Trophoblast cell (in vitro differentiated cells and primary cell): ENCODE results near the gene PON3.

Experiments used
- DNase-seq, 2 donors: peaks; one replicate each; pipeline ENCODE4 v3.0.0-alpha.2; 2016
- H2AFZ ChIP-seq: 2 replicates; pipeline ENCODE4 v1.6.1; 2013; ENCODE audit warnings: low read length, moderate library complexity, mild to moderate bottlenecking; ENCODE audit not compliant: insufficient read depth, poor library complexity
- H2AK5ac ChIP-seq: 2 replicates; pipeline ENCODE4 v1.6.1; 2013; ENCODE audit warnings: mild to moderate bottlenecking, low read length
- H2BK120ac ChIP-seq: 2 replicates; pipeline ENCODE4 v1.6.1; 2013; ENCODE audit warnings: low read length, mild to moderate bottlenecking, moderate library complexity; ENCODE audit not compliant: insufficient read depth, poor library complexity
- H2BK12ac ChIP-seq: 2 replicates; pipeline ENCODE4 v1.6.1; 2013; ENCODE audit warnings: mild to moderate bottlenecking, low read length, moderate library complexity
- H2BK5ac ChIP-seq: 2 replicates; pipeline ENCODE4 v1.6.1; 2013; ENCODE audit warnings: low read length, low read depth, moderate library complexity, mild to moderate bottlenecking; ENCODE audit not compliant: poor library complexity
- H3K14ac ChIP-seq: 2 replicates; pipeline ENCODE4 v1.6.1; 2013; ENCODE audit warnings: mild to moderate bottlenecking, low read length
- H3K18ac ChIP-seq: 2 replicates; pipeline ENCODE4 v1.6.1; 2013; ENCODE audit warnings: mild to moderate bottlenecking, low read length
- H3K23ac ChIP-seq: 2 replicates; pipeline ENCODE4 v1.6.1; 2013; ENCODE audit warnings: low read length
- H3K27ac ChIP-seq: 2 replicates; pipeline ENCODE4 v1.5.1; 2013; ENCODE audit warnings: low read depth, mild to moderate bottlenecking, inconsistent platforms, low read length, moderate library complexity
- H3K27me3 ChIP-seq: 2 replicates; pipeline ENCODE4 v1.6.1; 2013; ENCODE audit warnings: inconsistent platforms, mild to moderate bottlenecking, low read length, moderate library complexity; ENCODE audit not compliant: insufficient read depth
- H3K36me3 ChIP-seq, 2 experiments: 1 replicate in 1 of 2; 2 replicates in 1 of 2; pipeline ENCODE4 v1.6.1; 2013; ENCODE audit warnings: low read length in 2 of 2, mild to moderate bottlenecking in 2 of 2, moderate library complexity in 1 of 2; ENCODE audit not compliant: insufficient read depth in 2 of 2, control insufficient read depth in 1 of 2
- H3K4ac ChIP-seq: 2 replicates; pipeline ENCODE4 v1.6.1; 2013; ENCODE audit warnings: low read depth, mild to moderate bottlenecking, low read length, moderate library complexity
- H3K4me1 ChIP-seq, 2 experiments: 1 replicate in 1 of 2; 2 replicates in 1 of 2; pipeline ENCODE4 v1.6.1; 2013; ENCODE audit warnings: low read length in 2 of 2, mild to moderate bottlenecking in 2 of 2, moderate library complexity in 1 of 2; ENCODE audit not compliant: insufficient read depth in 2 of 2, control insufficient read depth in 1 of 2
- H3K4me2 ChIP-seq: 2 replicates; pipeline ENCODE4 v1.6.1; 2013; ENCODE audit warnings: inconsistent platforms, mild to moderate bottlenecking, low read length, moderate library complexity
- H3K4me3 ChIP-seq: 2 replicates; pipeline ENCODE4 v1.5.1; 2013; ENCODE audit warnings: mild to moderate bottlenecking, low read depth, low read length, inconsistent platforms
- H3K79me1 ChIP-seq: one replicate; pipeline ENCODE4 v1.6.1; 2013; ENCODE audit warnings: low read length
- H3K79me2 ChIP-seq: 2 replicates; pipeline ENCODE4 v1.6.1; 2013; ENCODE audit warnings: low read length, mild to moderate bottlenecking; ENCODE audit not compliant: control insufficient read depth, insufficient read depth, poor library complexity
- H3K9ac ChIP-seq: 2 replicates; pipeline ENCODE4 v1.6.1; 2013; ENCODE audit warnings: mild to moderate bottlenecking, low read length
- H3K9me3 ChIP-seq: 2 replicates; pipeline ENCODE4 v1.6.1; 2013; ENCODE audit warnings: low read depth, mild to moderate bottlenecking, control low read depth, inconsistent platforms, low read length; ENCODE audit not compliant: insufficient read depth
- H4K12ac ChIP-seq: 2 replicates; pipeline ENCODE4 v1.6.1; 2013; ENCODE audit warnings: low read depth, mild to moderate bottlenecking, low read length, moderate library complexity
- H4K8ac ChIP-seq: 2 replicates; pipeline ENCODE4 v1.6.1; 2013; ENCODE audit warnings: low read depth, mild to moderate bottlenecking, low read length, moderate library complexity
- H4K91ac ChIP-seq: one replicate; pipeline ENCODE4 v1.6.1; 2013; ENCODE audit warnings: low read depth, mild to moderate bottlenecking, low read length, moderate library complexity
- WGBS: extraction: QIAGEN DNeasy Blood & Tissue Kit; methylation state at CpG from one replicate; pipeline ENCODE4 v1.1.7; 2013; ENCODE audit warnings: missing lambda C conversion rate; ENCODE audit not compliant: insufficient read length, insufficient coverage; ENCODE audit errors: extremely low coverage; 5-methylcytosine and 5-hydroxymethylcytosine counted together

Gene PON3

DNA sequence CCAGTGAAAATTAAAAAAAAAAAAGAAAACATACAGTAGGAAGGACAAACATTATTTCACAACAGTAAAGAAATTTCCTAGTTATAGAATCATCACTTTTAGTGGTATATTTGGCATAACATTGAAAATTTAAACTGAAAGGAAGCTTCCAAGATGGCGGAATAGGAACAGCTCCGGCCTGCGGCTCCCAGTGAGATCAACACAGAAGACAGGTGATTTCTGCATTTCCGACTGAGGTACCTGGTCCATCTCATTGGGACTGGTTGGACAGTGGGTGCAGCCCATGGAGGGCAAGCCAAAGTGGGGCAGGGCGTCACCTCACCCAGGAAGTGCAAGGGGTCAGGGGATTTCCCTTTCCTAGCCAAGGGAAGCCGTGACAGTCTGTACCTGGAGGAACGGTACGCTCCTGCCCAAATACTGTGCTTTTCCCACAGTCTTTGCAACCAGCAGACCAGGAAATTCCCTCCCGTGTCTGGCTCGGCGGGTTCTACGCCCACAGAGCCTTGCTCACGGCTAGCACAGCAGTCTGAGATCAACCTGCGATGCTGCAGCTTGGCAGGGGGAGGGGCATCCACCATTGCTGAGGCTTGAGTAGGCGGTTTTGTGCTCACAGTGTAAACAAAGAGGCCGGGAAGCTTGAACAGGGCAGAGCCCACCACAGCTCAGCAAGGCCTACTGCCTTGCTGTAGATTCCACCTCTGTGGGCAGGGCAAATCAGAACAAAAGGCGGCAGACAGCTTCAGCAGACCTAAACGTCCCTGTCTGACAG lies 19.4 kb downstream of the PON3 start:
- Histone ChIP-seq H3K4me2 (no peak overlapping the region), H3K9me3 (peaks cover 6% of the 10 kb centered on the region), H3K18ac (no peak overlapping the region), H3K4me1 (no peaks in the 10 kb centered on the region), H3K23ac (no peak overlapping the region), H3K27ac (no peak overlapping the region), H4K12ac (no peak overlapping the region), H4K8ac (no peak overlapping the region), H3K36me3 (no peaks in the 10 kb centered on the region), H2AFZ (no peak overlapping the region), H2AK5ac (no peak overlapping the region), H4K91ac (no peak overlapping the region), H2BK120ac (no peak overlapping the region), H3K14ac (no peak overlapping the region), H3K27me3 (no peaks in the 10 kb centered on the region), H3K79me1 (no peaks in the 10 kb centered on the region), H3K79me2 (no peaks in the 10 kb centered on the region), H3K4me3 (no peak overlapping the region), H2BK12ac (no peak overlapping the region), H3K4ac (no peak overlapping the region), H2BK5ac (no peak overlapping the region), H3K9ac (no peak overlapping the region)
- no CpG with 5 or more reads among the region's 18 CpGs for WGBS
- no peak for DNase-seq

DNA sequence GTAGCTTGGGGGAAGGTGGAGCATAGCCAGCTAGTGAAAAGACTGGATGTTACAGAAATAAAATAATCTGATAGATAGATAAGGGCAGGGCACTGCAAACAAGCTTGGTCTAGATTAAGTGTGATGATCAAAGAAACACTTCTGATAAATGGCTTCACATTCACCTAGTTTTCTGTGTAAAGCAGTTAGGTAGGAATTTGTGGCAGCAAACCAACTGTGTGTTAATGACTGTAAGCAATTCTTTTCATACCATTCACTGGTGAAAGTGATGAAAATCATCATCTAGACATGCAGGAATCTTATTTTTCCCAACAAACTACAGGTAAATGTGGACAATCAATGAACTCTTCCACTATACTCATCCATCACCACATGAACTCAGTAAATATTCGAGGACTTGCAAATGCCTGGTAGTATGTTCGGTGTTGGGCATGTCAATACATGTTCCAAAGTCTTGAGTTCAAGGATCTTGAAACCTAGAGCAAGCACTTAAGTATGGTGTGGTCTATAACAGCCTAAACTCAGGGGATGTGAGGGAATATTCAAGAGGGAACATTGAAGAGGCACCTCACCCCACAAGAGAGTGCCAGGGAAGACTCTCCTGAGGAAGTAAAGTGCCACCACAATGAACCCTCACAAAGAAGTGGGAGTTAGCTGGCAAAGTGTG lies 20.5 kb downstream of the PON3 start:
- H4K8ac ChIP-seq = no peak overlapping the region
- no peaks in the 10 kb centered on the region for H3K36me3 ChIP-seq

DNA sequence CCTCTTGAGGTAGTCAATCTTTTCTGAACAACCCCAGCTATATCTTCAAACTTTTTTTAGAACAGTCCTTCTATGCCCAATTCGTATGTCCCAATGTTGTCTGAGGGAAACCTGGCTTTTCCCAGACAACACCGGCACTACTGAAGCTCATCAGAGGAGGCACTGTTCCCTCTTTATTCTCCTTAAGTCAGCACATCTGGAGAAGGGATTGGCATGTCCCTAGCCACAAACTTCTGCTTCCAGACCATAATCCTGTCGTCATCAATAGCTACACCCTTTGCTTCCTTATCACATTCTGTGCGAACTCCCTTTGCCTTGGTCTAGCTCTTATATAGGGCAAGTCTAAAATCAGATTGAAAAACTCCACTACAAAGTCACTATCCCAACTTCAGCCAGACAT lies 22.9 kb downstream of the PON3 start:
- no peak overlapping the region for H3K14ac ChIP-seq
- H3K18ac ChIP-seq = no peak overlapping the region
- H3K23ac ChIP-seq = no peak overlapping the region
- no peak overlapping the region for H3K4me2 ChIP-seq
- no peak overlapping the region for H3K27ac ChIP-seq
- no peak overlapping the region for H4K91ac ChIP-seq
- H3K27me3 ChIP-seq = no peaks in the 10 kb centered on the region
- no peak overlapping the region for H3K4me3 ChIP-seq
- no peak overlapping the region for H2AK5ac ChIP-seq
- no peak overlapping the region for H2BK12ac ChIP-seq
- H4K8ac ChIP-seq = no peak overlapping the region
- H3K79me2 ChIP-seq = no peaks in the 10 kb centered on the region
- H3K79me1 ChIP-seq = no peaks in the 10 kb centered on the region
- H2BK5ac ChIP-seq = no peak overlapping the region
- peaks cover 2% of the 10 kb centered on the region for H3K9me3 ChIP-seq
- no peak overlapping the region for H4K12ac ChIP-seq
- WGBS = no CpG with 5 or more reads among the region's 4 CpGs
- DNase-seq = no peak
- no peaks in the 10 kb centered on the region for H3K4me1 ChIP-seq
- no peak overlapping the region for H2BK120ac ChIP-seq
- H2AFZ ChIP-seq = no peak overlapping the region
- no peaks in the 10 kb centered on the region for H3K36me3 ChIP-seq
- no peak overlapping the region for H3K9ac ChIP-seq
- H3K4ac ChIP-seq = no peak overlapping the region

More for the DNA sequence above, 20.5 kb downstream of the PON3 start:
- no peak overlapping the region for H2BK12ac ChIP-seq
- H3K4me3 ChIP-seq = no peak overlapping the region
- H3K9me3 ChIP-seq = peaks cover 6% of the 10 kb centered on the region
- no peaks in the 10 kb centered on the region for H3K79me1 ChIP-seq
- H2AFZ ChIP-seq = no peak overlapping the region
- no peak overlapping the region for H3K4ac ChIP-seq
- H3K4me2 ChIP-seq = no peak overlapping the region
- DNase-seq = peak in 1 of 2 donors; percentile 61
- no peak overlapping the region for H4K12ac ChIP-seq
- H2BK5ac ChIP-seq = no peak overlapping the region
- no peak overlapping the region for H3K14ac ChIP-seq
- no peak overlapping the region for H2BK120ac ChIP-seq
- no peak overlapping the region for H3K27ac ChIP-seq
- H4K91ac ChIP-seq = no peak overlapping the region
- H3K27me3 ChIP-seq = no peaks in the 10 kb centered on the region
- no peak overlapping the region for H3K9ac ChIP-seq
- H2AK5ac ChIP-seq = no peak overlapping the region
- H3K79me2 ChIP-seq = no peaks in the 10 kb centered on the region
- no peak overlapping the region for H3K23ac ChIP-seq
- WGBS = no CpG with 5 or more reads among the region's 2 CpGs
- H3K4me1 ChIP-seq = no peaks in the 10 kb centered on the region
- H3K18ac ChIP-seq = no peak overlapping the region

DNA sequence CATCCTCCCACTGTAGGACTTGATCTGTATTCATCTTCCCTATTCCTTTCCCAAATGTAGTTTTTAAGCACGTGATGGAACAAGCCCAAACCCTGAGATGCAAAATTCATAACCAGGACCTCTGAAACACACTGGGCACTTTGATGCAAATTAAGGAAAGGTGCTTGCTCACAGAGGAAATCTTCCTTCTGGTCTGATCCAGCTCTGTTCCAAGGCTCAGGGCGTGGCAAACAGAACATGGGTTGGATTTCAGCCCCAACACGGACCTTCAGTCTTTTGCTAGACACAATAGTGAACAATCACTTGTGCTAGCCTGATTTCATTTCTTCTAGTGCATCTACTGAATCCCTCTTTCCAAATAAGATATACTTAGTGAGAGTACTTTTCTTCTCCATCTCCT lies 27.9 kb downstream of the PON3 start:
- WGBS = no CpG with 5 or more reads among the region's 3 CpGs
- no peak overlapping the region for H3K14ac ChIP-seq
- no peaks in the 10 kb centered on the region for H3K9me3 ChIP-seq
- H3K27me3 ChIP-seq = no peaks in the 10 kb centered on the region
- H2AFZ ChIP-seq = no peak overlapping the region
- no peak overlapping the region for H3K9ac ChIP-seq
- no peak overlapping the region for H2BK5ac ChIP-seq
- no peak overlapping the region for H4K8ac ChIP-seq
- no peaks in the 10 kb centered on the region for H3K79me1 ChIP-seq
- no peaks in the 10 kb centered on the region for H3K79me2 ChIP-seq
- no peaks in the 10 kb centered on the region for H3K36me3 ChIP-seq
- no peak overlapping the region for H3K4me3 ChIP-seq
- no peak overlapping the region for H2BK120ac ChIP-seq
- no peak overlapping the region for H3K23ac ChIP-seq
- no peaks in the 10 kb centered on the region for H3K4me1 ChIP-seq
- no peak overlapping the region for H3K4me2 ChIP-seq
- DNase-seq = no peak
- H3K4ac ChIP-seq = no peak overlapping the region
- H4K91ac ChIP-seq = no peak overlapping the region
- no peak overlapping the region for H3K27ac ChIP-seq
- no peak overlapping the region for H3K18ac ChIP-seq
- no peak overlapping the region for H4K12ac ChIP-seq
- no peak overlapping the region for H2BK12ac ChIP-seq
- no peak overlapping the region for H2AK5ac ChIP-seq
